GM19328 (cell line): Measurements from ENCODE around the gene VSIG8.
A peak's percentile ranks its signal among the peaks of the same experiment; 100 is the strongest.

Source experiments
- ATAC-seq: cut with Tn5 transposase; IDR thresholded peaks from one replicate; pipeline ENCODE4 v1.9.1; 2021; ENCODE audit warnings: mild to moderate bottlenecking, moderate library complexity; ENCODE audit not compliant: unreplicated experiment

Gene VSIG8

DNA sequence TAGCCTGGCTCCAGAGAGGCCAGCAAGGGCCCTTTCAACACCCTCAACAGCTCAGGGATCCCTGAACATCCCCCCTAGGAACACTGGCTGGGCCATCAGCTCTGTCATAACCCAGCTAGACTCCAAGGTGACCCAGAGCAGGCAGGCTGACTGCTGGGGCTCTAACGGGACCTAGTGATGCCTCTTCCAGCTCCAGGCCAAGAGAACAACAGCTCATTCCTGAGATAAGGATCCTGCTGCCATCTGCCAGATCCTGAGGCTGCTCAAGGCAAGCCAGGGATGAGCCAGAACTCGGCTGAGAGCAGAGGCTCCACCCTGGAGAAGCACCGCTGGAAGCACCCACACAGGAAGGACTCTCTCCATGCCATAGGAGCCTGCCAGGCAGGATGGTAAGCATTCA, 2.0 kb downstream of the VSIG8 start:
- no peak for ATAC-seq

DNA sequence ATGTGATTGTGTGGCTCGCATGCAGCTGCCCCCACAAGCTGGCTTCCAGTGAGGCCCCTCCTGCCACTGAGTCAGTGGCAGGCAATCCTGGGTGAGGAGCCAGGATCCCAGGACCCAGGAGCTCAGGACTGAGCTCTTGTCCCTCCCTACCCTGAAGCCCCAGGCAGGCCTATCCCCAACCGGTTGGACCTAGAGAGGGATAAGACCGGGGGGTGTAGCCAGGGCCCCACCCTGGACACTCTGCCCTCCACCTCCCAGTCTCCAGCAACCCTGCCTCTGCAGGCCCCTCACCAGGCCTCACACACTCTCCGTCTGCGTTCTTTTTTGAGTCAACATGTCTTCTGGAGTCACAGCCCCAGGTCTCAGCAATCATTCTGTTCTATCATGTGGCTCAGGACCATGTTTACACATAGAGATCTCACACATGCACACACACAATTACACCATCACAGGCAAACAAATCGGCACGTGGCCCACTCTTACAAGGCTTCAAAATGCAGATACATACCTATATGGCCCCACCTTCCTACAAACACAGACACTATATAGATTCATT, 2.6 kb downstream of the VSIG8 start:
- ATAC-seq = no peak

DNA sequence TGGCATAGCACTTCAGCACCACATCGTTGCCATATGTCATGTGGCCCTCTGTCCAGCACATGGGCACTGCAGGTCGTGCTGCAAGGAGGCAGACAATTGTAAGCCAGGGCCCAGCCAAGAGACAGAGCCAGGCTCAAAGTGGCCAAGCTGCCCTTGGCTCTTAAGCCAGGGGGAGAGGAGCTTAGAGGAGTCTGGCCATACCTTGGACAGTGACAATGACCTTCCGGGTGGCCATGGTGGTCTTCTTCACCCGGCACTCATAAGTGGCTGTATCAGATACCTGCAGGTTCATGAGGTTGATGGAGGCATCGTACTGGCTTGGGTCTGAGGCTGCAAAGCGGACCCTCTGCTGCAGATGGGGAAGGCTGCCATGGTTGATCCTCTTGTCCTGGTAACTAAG, 4.6 kb downstream of the VSIG8 start:
- no peak for ATAC-seq

DNA sequence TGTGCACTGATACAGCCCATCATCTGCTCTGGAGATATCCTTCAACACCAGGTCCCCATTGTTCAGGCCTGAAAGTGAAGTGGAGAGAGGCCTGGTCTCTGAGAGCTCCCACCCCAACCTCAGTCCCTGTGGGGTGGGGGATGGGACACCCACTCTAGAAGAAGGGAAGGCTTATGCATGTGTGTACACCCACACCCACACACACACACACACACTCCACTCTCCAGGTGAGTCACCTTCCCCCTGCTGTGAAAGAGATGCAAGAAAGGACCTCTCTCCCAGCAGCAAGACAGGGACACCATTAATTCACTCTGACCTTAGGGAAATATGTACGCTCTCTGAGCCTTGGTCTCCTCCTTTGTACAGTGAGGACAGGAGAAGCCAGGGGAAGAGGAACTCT, 5.9 kb downstream of the VSIG8 start:
- ATAC-seq = no peak

DNA sequence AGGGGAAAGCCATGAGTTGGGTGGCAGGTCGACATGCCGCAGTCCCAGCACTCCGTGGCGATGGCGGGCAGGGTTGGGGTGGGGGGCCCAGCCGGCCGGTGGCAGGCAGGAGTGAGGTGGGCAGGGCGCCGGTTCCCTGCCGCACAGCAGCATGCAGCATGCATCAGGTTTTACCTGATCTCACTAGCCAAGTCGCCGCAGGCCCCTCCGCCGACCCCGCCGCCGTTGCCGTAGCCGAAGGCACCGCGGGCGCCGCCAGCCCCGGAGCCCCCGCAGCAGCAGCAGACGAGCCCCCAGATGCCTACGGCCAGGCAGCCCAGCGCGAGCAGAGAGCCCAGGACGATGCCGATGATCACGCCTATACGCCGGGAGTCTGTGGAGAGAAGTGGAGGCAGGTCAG, 6.7 kb downstream of the VSIG8 start:
- no peak for ATAC-seq

DNA sequence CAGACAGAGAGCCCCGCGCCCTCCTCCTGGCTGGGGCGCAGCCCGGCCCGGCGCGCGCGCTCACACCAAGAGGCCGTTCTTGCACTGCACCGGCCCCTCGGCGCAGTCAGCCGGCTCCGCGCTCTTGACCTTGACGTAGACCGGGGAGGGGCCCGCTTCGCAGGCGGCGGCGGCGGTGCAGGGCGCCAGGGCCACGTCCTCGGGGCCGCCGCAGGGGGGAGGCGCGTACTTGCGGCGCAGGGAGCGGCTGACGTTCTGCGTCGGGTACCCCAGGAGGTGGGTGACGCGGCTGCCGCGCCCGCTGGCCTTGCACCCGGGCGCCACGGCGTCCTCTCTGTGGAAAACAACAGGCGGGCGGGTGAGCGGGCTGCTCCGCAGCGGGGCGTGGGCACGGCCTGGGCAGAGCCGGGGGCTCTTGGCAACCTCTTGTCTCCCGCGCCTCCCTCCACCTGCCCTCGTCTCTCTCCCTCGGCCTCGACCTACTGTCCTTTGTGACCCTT, 7.7 kb downstream of the VSIG8 start:
- peak; percentile 59 for ATAC-seq

DNA sequence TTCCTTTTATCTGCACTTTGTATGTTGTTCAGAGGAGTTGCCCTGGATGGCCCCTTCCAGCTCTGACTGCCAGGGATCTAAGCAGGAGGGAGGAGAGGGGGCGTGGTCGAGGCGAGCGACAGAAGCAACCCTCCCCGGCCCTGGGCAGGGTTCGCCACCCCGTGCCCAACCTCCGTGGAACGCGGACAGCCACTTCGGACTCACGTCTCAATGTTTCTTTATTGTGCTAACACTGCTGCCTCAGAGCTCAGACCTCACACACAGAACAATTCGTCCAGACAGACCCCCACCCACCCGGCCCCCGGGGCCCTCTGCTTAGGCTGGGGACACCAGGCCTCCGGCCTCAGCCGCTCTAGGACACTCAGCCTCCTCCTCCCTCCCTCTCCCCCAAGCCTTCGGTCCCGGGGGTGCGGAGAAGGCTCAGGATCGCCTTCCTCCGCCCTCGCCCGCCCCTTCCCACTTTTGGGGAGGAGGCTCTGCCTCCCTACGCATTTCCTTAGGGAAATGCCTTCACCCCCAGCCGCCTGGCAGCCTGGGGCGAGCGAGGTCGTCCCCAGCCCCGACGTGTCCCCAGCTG, 8.3 kb downstream of the VSIG8 start:
- no peak for ATAC-seq

DNA sequence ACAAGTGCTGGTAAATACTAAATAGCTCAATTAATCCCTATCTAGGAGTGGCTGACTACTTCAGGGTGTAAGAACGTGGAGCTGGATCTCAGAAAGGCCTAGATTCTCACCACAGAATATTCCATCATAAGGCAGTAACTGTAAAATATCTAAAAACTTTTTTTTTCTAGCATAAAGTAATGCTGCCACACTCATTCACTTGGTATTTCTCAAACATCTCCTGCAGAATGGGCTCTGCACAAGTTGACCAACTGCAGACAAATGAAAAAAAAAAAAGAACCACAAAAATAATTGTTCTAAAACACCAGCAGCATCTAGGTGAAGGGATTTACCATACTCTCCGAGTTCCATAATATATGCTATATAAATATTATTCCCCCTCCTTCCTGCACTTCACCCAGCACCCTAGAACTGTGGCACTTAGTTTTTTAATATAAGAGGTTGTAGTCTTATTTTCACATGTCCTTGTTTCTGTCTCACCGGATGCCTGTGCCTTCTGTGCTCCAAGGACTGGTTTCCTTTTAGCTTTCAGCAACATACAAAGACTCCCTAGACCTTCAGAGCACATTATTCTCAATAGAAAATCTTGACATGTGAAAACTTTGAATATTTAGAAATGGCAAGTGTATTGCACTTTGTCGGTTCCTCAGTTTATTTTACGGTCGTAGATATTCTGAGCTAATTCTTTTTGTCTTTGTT, 8.9 kb downstream of the VSIG8 start:
- no peak for ATAC-seq

DNA sequence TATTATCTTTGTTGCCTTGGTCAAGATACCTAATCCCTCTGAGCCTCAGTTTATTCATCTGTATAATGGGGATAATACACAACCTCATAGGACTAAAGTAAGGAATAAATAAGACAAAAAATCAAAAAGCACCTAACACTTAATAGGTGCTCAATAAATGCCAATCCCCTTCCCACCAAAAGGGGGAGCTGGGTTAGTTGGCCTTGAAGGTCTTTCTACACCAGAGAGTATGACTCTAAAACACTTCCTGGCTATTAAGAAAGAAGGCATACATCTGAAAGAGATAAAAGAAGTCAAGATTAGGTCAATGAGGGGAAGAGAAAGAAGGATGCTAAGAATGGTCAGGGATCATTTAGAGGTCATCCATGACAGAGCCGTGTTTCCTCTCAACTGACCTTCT, 11.1 kb downstream of the VSIG8 start:
- ATAC-seq = no peak

DNA sequence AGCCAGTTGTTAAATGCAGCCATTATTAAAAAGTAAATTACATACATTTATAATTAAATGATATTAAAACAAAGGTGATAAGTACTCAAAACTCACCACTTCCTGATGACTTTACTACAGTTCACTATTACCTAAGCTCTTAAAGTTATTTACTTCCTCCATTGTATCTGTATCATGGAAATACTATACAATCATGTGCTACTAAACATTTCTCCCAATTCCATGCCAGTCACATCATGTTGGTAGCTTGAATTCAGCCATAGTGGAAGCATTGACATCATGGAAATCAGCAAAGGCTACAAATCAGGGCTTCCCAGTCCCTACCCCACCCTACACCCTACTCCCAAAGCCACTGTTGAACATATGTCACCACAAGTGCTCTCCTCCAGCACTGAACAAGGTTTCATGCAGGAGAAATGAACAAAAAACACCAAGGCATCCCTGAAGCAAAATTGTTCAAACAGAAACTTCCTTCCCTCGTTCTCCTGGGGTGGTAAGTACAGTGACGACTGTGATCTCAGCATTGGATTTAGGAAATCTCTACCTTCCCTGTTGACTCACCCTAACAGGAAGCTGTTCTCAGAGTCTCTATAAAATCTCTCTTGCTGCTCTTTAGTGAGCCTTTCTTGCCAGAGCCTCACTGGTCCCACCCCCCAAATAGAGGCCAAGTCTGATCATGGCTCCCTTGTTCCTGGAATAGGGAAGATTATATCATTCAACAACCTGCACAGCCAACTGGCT, 12.7 kb downstream of the VSIG8 start:
- no peak for ATAC-seq

DNA sequence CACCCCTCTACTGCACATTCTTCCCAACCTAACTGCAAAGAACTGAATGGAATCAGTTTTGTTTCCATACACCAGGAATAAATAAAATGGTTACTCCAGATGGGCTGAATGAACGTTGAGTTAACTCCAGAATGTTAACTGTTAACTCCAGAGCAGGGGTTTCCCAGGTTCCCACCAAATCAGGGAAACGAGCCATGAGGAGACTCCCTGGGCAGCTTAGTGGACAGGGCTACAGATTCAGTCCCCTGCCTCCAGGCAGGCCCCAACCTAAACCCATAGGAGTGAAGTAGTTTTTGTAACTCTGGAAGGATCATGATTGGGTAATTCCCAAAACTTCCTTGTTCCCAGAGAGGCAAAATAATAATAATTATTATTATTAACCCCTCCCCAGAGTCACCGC, 14.1 kb downstream of the VSIG8 start:
- no peak for ATAC-seq

DNA sequence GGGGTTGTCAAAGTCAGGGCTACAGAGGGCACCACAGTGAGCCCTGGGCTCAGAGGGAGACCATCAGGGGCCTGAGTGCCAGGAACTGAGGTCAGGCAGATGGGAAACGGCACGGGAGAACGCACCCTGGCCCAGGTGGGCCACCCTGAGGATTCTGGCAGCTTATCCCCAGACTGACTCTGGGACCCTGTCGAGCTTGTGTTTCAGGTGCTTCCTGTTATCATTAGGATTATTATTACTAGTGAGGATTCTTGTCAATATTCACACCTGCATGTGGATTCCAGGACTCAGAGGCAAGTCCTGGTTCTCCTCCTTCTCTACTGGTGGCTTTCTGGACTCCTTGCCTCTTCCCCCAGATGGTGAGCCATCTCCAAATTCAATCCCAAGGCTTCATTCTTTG, 15.2 kb downstream of the VSIG8 start:
- ATAC-seq = no peak

DNA sequence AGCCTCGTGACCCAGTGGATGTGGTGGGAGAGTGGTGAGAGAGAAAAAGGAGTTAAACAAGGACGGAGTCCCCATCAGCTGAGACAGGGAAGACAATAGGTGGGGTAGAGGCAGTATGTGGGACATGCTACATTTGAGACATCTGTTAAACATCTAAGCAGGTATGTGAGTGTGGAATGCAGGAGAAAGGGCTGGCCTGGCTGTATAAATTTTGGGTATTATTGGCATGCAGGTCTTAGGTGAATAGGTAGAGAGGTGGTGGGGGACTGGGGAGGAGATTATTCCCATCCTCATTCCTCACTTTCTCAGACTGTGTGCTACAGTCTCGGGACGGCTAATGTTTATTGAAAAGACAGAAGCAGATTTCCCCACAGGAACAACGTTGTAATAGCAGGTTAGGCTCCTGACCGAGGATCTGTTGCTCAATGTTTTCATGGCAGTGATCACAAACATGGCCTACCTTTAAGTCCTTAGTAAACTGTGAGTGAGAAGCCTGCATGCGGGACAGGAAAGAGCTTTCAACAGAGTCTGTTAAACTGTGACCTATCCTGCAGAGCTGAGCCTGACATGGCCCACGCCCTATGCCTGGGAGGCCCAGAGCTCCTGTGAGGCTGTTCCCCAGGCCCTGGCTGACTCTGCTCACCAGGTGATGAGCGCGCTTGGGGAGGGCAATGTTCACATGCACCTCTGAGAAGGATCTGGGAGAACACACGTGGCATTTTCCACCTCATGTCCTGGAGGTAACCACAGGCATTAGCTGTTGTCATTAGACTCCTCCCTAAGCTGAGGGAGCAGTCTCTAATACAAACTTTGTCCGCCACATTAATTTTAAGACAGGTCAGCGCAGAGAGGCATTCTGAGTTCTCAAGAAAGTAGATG, 16.5 kb downstream of the VSIG8 start:
- ATAC-seq = no peak

DNA sequence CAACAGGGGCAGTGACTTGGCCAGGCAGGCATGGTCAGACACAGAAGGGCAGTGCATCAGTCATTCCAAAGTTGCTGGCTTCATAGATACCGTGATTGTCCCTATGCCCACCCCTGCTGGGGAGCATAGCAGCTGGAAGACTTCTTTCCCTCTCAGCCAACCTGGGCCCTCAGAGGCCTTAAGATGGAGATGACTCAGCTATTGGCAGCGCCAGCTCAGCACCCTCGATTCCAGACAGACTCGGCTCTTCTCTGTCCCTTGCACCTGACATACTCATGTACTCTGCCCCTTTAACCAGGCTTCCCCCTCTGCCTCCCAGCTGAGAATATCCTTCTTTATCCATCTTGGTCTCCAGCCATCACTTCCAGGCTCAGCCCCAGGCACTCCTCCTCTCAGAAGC, 19.0 kb downstream of the VSIG8 start:
- no peak for ATAC-seq

DNA sequence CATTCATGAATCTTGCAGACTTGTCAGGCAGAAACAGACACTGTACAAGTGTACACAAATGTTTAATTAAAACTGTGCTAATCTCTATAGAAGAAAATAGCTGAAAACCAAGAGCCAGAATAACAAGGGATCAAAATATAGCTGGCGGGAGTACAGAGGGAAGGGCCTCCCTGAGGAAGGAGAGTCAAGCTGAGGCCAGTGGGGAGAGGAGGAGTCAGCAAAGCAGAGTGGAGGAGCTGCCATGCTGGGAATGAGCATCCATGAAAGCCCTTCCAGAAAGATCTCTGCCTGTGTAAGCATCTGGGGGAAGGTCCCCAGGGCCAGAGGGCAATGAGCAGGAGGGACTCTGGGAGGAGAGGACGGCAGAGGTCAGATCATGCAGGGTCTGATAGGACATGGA, 20.7 kb downstream of the VSIG8 start:
- ATAC-seq = no peak

DNA sequence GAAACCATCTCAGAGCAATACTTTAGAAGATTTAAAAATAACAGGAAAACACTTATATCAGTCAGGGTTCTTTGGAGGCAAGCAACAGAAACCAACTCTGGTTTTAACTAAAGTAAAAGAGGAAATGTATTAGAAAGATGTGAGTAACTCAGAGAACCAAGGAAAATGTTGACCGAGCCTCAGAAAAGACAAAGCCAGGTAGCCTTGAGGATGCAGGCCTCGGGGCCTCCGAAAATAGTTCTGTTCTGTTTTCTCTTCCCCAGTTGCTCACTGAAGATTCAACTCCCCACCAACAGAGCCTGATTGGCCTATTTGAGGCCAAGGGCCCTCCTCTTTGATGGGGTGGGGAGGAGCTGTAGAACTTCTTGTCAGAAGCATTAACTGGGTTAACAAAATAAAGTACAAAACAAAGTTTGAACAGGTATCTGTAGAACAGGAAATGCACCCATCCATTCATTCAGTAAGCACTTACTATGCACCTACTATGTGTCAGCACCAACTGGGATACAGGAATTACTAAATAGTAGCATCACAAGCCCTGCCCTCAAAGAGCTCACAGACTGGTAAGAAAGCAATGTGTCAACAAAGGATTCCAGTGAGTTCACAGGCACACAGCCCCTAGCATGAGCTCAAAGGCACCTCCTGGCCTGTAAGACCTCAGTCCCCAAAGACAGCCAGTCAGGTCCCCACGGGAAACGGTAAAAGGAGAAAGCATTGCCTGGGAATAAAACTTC, 23.2 kb downstream of the VSIG8 start:
- no peak for ATAC-seq

DNA sequence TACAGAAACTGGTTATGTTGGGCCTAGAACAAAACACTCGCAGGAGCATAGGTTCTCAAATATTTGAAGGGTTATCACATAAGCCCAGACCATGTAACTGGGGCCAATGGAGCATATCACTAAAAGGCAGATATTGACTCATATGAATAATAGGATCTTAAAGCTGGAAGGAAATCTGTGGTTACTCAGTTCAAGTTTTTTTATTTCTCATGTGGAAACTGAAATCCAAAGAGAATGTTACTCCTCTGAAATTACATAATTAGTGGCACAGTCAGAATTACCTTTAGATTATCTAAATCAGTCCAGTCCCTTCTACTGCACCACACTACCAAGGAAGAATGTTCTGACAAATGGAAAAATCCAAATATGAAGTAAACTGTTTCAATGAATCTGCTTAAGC, 23.7 kb downstream of the VSIG8 start:
- no peak for ATAC-seq

DNA sequence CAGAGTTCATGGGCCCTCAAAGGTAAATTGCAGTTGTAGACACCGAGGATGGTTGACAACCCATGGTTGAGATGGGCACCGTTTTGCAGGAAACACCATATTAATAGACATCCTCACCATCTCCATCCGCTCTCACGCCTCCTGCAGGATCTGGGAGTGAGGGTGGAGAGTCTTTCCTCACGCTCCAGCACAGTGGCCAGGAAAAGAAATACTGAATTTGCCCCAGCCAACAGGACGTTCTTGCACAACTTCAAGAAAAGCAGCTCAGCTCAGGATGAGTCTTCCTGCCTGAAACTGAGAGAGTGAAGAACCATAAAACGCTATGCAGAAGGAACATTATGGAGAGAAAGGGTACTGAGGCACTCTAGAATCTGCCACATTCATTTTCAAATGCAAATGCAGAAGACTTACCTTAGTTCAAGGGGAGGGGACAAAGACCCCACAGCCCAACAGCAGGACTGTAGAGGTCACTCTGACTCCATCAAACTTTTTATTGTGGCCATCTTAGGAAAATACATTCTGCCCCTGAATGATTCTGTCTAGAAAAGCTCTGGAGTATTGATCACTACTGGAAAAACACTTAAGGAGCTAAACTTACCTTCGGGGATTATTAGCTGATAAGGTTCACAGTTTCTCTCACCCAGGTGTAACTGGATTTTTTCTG, 26.5 kb downstream of the VSIG8 start:
- ATAC-seq = no peak

DNA sequence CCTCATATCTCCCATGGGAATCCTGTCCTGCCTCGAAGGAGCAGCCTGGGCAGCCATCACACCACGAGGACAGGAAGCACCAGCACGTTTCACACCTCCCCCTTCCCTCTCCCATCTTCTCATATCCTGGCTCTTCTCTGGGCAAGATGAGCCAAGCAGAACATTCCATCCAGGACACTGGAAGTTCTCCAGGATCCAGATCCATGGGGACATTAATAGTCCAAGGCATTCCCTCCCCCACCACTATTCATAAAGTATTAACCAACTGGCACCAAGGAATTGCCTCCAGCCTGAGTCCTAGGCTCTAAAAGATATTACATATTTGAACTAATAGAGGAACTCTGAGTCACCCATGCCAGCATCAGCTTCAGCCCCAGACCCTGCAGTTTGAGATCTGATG, 27.1 kb downstream of the VSIG8 start:
- ATAC-seq = no peak

DNA sequence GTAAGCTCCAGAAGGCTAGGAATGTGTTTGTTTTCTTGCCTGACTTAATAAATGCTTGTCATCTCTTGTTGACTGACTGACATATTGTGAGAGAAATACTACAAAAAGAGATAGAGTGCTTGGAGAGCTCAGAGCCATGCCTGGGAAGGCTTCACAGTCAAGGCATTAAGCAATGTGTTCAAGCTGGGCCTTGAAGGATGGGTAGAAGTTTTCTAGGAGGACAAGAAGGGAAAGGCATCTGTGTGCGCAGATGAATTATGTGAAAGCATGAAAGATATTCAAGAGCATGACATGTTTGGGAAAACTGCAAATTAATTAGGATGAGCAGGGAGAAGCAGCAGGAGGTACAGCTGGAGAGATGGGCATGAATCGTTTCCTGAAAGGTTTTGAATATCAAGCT, 30.1 kb downstream of the VSIG8 start:
- no peak for ATAC-seq
